Activated T-cell treated with anti-CD3 and anti-CD28 coated beads, Interleukin-2, amount 50 U/mL, for 1 hour (primary cell): ENCODE measurements around the gene BCL2L12.
"Not testable (repeated sequence)": the region's sequence is repeated elsewhere in the genome, so short reads cannot be mapped to it uniquely, and the experiment has no call there.

Experiments used
- DNase-seq: peaks from one replicate; pipeline ENCODE4 v3.0.0-alpha.2; 2020

BCL2L12 gene, protein sequence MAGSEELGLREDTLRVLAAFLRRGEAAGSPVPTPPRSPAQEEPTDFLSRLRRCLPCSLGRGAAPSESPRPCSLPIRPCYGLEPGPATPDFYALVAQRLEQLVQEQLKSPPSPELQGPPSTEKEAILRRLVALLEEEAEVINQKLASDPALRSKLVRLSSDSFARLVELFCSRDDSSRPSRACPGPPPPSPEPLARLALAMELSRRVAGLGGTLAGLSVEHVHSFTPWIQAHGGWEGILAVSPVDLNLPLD

DNA sequence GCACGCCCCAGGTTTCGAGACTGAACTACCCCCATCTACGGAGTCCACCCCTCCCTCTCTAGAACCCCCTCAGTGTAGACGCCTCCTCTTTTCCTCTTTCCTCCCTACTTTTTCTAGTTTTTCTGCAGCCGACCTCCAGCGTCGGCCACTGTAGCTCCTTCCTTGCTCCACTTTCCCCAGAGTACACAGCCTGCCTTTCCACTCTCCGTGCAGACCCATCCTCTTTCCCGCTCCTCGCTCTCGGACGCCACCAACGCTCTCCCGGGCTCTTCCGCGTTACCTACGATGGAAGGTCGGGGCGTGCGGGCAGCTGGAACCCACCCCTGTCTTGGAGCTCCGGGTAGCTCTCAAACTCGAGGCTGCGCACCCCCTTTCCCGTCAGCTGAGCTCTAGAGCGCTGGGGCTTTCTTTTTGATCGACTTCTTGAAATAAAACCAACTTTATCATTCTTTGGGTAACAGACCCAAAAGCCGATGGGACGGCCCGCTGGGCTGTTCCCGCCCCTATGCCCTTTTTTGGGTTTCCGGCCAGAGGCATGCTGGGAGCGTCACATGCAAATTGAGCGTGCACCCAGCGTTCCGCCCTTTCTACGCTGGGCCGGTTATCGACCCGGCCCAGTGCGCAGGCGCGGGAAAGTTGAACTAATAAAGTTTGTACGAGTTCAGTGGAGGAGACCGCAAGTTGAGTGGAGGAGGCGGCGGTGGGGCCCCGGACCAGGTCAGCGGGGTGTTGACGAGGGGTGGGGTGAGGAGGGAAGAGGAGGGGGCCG, at the start of gene BCL2L12, which contains the start of gene IRF3:
Gene BCL2L12 (plus strand): TSS at position 583 of the 769 bp plus-strand sequence. CDS start 760 bp downstream, outside the sequence.
Gene IRF3 (minus strand): TSS at position 507 of the 769 bp plus-strand sequence. CDS start 1,019 bp downstream, outside the sequence.
- DNase-seq: peak; percentile 100

DNA sequence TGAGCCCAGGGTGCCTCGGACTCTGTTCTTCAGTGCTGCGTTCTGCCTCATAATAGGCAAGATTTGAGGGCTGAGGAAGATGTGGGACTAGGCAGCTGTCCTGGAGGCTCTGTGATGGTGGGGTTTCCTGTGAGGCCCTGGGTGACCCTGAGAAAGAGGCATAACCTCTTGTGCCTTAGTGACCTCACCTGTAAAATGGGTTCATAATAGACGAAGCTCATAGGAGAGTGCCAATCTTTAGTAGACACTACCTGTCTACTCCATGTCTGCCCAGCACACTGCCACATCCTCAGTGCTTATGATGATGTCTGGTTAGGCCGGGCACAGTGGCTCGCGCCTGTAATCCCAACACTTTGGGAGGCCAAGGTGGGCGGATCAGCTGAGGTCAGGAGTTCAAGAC, 49.2 kb upstream of the BCL2L12 start:
- DNase-seq: no peak

DNA sequence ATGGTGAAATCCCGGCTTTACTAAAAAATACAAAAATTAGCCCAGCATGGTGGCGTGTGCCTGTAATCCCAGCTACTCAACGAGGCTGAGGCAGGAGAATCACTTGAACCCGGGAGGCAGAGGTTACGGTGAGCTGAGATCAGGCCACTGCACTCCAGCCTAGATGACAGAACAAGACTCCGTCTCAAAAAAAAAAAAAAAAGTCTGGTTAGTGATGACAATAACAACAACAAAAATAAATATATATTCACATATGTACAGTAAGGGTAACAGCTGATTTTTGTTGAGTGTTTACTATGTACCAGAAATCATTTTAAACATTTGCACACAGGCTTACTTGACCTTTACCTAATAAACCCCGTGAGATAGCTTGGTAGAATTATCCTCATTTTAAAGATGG, 48.8 kb upstream of the BCL2L12 start:
- no peak for DNase-seq

DNA sequence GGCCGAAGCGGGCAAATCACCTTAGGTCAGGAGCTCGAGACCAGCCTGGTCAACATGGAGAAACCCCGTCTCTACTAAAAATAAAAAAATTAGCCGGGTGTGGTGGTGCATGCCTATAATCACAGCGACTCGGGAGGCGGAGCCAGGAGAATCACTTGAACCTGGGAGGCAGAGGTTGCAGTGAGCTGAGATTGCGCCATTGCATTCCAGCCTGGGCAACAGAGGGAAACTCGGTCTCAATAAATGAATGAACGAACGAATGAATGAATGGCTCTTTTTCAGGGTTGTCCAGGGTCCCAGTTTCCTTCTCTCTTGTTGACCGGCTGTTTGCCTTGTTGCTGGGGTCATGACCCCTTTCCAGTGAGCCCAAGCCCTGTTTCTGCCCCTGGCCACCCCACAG, 47.9 kb upstream of the BCL2L12 start:
- not testable (repeated sequence) for DNase-seq

DNA sequence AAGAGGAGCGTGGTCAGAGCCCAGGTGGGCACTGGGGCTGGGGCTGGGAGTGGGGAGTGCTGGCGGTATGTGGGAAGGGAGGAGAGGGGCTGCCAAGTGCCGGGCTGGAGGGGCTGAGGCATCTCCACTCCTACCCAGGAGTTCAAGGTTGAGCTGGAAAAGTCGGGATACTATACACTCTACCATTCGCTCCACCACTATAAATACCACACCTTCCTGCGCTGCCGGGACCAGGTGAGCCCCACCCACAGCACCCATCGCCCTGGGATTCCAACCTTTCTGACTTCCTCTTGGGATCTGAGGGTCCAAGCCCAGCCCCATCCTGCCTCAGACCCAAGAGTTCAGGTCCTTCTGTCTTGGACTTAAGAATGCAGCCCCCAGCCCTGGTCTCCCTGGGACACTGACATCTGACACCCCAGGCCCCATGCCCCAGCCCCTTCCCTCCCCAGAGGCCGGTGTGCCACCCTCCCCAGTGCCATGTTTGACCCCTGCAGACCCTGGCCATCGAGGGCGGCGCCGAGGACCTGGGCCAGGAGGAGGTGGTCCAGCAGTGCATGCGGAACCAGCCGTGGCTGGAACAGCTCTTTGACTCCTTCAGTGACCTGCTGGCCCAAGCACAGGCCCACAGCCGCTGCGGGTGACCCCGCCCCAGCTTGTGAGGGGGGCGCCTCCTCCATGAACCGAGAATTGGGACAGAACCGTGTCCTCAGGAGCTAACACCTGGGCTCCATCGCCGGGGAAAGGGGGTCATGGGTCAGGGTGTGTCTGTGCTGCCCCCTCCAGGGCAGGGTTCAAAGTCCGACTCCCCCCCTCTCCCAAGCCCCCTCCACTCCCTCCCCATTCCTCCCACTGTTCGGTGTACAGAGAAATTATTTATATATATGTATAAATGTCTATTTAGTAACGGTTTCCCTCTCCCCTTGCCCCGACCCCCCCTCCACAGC, 40.5 kb upstream of the BCL2L12 start:
- DNase-seq: no peak

DNA sequence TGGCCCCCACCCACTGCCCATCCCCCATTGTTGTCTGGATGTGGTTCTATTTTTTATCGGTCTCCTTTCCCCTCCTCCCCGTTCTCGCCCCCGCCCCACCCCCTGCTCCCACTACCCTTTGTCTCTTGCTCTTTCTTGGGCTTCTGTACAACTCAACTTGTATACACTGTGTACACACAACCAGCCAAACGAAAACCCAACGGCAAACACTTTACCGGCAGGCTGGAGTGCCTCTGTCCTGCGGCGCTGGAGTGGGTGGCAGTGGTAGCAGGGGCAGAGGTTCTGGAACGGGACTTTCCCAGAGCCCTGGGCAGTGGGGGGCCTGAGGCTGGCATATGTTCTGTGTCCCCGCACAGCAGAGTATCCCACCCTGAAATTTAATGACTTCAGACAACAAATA, 39.5 kb upstream of the BCL2L12 start:
- no peak for DNase-seq

DNA sequence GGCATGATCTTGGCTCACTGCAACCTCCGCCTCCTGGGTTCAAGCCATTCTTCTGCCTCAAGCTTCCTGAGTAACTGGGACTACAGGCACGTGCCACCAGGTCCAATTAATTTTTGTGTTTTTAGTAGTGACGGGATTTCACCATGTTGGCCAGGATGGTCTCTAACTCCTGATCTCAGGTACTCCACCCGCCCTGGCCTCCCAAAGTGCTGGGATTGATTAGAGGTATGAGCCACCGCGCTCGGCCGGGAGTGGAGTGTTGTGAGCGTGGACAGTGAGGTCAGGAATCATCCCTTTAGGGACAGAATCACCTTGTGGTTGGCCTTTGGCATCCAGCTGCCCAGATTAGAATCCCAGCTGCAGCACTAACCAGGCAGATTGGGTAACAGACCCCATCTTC, 36.1 kb upstream of the BCL2L12 start:
- DNase-seq: no peak

DNA sequence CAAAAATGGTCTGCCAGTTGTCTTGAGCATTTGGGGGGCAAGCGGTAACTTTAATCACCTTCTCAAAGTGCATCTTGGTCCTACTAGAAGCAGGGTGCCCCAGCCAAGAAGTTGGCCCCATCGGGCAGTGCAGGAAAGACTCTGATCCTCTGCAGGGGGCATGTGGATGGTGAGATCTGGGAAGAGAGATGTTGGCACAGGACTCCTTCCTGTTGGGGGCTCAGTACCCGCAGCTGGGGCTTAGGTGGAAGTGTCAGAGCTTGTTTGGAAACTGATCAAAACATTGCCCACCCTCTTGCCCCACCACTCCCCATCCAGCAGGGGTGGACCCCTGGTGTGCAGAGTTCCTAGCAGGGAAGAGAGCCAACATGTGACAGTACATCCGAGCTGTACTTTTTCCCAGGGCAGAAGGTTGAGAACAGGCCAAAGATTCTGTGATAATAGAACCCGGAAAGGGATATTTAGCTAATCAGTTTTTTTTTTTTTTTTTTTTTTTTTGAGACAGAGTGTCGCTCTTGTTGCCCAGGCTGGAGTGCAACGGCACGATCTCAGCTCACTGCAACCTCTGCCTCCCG, 34.6 kb upstream of the BCL2L12 start:
- DNase-seq: no peak

DNA sequence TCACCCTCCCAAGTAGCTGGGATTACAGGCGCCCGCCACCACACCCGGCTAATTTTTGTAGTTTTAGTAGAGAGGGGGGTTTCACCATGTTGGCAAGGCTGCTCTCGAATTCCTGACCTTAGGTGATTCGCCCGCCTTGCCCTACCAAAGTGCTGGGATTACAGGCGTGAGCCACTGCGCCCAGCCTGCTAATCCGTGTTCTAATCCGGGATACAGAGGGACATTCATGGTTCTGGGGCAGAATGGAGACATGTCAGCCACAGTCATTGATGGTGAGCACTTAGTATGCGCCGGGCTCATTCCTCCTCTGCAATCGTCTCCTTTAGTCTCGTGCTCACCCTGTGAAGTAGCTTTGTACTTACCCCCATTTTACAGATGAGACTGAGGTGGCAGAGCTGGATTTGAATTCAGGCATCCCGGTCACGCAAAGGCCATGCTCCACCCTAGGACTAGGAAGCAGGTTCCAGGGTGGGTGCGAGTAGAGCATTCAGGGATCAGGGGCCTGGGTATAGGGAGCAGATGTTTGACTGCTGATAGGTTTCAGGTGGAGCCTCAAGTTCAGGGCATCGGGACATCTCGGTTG, 34.0 kb upstream of the BCL2L12 start:
- DNase-seq: no peak

DNA sequence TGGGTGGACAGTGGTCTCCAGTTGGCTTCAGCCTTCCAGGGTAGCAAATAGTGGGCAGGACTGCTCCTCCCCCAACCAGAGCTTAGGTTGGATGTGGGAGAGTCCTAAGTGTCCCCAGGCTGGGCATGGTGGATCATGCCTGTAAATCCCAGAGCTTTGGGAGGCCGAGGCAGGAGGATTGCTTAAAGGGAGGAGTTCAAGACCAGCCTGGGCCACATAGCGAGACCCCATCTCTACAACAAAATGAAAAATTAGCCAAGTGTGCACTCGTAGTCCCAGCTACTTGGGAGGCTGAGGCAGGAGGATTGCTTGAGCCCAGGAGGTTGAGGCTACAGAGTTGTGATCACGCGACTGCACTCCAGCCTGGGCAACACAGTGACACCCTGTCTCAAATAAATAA, 33.2 kb upstream of the BCL2L12 start:
- no peak for DNase-seq

DNA sequence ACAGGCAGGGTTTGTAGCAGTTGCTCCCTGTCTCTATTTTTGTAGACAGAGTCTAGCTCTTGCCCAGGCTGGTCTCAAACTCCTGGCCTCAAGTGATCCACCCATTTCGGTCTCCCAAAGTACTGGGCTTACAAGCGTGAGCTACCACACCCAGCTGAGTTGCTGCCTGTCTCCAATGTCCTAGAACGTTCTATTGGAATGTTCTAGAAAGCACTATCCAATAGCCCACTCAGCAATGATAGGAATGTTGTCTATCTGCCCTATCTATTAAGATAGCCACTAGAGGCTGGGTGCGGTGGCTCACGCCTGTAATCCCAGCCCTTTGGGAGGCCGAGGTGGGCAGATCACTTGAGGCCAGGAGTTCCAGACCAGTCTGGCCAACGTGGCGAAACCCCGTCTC, 32.5 kb upstream of the BCL2L12 start:
- DNase-seq: not testable (repeated sequence)

DNA sequence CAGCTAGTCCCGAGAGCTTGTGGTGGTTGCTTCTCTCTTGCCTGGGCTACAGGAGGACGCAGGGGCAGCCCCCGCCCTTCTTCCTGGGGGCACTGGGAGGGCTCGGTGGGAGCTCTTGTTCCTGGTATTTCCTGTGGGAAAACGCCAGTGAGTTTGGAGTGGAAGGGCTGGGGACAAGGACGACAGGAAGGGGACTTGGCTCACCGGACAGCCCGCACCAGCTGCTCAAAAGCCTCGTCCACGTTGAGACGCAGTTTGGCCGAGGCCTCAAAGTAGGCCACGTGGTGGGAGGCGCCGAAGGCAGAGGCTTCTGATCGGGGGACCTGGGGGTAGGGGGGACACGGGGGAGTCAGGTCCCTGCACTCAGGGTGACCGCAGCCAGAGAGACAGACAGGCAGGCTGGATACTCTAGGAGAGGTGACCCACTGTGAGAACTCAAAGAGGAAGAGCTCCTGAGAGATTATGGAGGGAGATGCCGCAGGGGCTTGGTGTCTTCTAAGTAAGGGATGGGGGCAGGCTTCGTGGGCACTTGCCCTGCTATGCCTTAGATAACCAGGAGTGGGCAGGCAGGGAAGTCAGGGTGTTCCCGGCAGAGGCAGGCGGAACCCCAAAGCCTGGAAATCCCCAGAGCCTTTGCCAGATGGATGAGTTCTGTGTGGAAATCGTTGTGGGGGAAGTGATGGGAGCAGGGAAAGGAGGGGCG, 30.1 kb upstream of the BCL2L12 start:
- DNase-seq: no peak

DNA sequence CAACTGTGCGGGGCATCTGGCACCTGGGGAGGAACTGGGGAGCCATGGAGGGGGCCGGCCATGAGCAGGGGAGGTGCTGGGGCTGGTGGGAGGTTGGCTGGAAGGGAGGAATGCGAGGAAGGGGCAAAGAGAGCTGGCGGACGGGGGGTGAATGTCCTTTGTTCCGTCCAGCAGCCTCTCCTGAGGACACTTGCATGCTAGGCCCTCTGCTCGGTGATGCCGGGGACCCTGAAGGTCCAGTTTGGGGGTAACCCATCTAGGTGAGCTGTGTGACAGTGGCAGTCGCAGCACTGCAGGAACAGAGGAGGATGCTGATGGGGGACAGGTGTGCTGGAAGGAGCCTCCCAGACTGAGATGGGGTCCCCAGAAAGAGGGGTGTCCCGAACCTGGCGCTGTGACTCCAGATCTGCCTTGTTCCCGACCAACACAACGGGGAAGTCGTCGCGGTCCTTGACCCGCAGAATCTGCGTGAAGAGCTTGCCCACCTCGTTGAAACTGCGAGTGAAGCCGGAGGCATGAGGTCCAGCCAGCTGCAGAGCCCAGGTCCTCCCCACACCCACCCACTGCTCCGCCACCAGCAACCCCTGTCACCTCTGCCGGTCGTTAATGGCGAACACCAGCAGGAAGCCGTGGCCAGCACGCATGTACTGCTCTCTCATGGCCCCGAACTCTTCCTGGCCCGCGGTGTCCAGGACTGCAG, 29.4 kb upstream of the BCL2L12 start:
- DNase-seq: no peak

DNA sequence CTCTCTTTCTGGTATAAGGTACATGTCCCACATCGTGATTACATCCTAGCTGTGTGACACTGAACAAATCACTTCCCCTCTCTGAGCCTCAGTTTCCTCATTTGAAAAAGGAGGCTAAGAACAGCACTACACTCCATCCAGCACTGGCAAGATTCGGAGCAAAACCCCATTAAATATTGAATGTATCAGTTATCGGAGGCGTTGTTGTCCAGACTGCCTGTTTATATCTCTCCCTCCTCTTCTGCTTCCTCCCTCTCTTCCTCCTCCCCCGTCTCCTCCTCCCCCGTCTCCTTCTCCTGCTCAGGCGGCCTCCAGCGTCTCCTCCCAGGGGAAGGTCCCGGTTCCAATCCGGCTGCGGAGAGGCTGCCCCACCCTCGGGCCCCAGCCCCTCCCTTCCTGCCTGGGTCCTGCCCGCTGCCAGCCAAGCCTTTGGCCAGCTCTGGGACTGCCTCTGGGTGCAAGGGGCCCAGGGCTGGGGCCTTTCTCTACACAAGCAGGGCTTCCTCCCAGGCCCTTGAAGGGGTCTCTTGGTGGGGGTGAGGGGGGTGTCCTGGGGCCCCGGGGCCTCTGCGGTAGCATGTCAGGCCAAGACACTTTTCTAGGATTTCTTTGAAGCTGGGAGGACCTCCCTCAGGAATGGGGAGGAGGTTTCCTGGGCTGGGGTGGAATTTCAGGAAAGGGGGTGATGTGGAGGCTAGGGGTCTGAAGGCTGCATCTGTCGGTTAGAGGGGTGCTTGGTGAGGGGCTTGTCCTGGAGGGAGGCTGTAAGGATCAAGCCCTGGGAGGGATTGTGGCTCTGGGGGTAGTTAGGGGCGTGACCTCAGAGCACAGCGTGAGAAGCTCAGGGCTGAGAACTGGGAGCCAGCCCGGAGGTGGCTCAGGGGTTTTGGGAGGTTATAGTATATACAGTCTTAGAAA, 27.7 kb upstream of the BCL2L12 start:
- DNase-seq: no peak

DNA sequence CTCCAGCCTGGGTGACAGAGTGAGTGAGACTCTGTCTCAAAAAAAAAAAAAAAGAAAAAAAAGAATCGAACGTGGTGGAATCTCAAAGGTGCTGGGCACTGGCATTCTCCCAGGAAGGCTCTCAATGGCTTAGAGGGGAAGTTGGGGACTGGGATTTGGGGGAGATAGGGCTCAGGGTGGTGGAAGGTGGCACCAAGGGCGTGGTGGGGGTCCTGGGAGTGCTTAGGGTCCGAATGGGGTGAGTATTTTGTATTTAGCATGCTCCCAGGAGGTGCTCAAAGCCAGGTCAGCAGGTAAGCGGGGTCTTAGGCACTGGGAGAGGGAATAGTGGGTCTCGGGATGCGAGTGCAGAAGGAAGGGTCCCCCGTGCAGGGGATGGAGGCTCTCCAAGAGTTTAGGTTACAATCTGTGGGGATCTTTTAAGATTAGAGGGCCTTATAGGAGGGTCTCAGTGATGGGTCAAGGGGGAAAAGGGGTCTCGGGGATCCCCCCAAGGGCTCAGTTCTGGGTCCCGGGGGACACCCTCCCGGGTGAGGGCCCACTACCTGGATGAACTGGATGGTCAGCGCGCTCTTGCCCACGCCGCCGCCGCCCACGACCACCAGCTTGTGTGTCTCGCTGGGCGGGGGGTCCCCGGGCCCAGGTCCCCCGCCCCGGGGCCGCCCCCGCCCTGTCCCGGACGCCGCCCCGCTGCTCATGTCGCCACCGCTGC, 26.2 kb upstream of the BCL2L12 start:
- DNase-seq: no peak

DNA sequence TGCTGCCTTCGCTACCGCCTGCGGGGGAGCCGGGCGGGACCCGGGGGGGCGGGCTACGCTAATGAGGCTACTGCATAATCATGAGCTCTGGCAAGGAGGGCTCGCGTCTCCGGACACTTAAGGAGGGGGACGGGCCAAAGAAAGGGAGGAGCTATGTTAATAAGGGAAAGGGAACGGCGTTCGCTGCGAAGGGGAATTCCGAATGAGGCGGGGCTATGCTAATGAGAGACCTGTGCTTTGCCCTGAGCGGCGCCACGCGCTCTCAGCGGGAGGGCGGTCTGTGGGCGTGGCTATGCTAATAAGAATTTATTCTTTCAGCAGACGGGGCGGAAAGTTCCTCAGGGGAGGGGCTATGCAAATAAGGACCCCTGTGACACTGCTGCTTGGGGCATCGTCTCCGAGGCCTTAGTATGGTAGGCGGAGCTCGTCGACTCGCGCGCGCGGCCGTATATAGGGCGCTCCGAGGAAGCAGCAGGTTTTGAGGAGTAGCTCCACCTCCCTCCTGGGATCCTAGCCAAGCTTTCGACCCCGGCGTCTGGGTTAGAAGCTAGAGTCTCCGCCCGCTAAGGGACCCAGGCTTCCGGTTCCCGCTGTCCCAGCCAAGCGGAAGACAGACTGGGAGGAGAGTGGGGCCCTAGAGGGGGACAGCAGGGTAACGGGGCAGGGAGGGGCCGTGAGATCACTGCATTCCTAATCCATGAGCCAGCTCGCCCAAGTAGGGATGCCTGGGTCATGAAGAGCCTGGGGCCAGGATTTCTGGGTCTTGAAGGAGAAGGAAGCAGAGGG, 25.4 kb upstream of the BCL2L12 start, which contains the start of gene RRAS:
Gene RRAS (minus strand): TSS at position 31 of the 786 bp plus-strand sequence. CDS start 45 bp downstream, outside the sequence.
- DNase-seq: peak; percentile 98

DNA sequence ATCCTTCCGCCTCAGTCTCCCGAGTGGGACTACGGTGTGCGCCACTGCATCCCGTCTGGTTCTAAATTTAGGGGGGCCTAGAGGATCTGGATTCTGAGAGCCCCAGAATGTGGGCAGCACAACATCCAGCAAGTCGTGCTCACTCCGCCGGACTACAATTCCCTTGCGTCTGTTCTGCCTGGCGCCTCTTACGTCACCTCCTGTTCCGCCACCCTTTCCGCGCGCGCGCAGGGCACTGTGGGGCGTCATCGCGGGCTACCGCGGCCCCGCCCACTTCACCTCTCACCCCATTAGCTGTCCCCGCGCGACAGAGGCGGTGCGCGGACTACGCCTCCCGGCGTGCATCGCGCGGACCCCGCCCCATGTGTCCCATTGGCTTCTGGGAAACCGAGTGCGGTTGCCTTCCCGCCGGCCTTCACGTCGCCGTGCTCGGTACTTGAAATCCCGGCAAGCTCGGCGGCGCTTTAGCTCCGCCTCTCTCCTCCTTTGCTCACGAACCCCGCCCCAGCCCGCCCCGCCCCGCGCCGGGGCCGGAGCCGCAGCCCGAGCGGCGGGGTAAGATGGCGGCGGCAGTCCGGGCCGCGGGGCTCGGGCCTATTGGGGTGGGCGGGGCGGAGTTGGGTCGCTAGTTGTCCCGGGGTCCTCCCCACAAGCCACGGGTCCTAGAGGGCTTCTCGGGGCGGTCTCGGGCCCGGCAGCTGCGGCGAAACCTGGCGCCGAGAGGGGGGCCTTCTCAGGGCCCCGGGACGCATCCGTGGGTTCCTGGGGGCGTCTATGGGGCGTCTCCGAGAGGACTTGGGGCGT, 23.8 kb upstream of the BCL2L12 start, which contains the start of gene SCAF1:
Gene SCAF1 (plus strand): TSS at position 522 of the 804 bp plus-strand sequence. CDS start 2,818 bp downstream, outside the sequence.
- peak; percentile 99 for DNase-seq
